Activated B cell treated with CpG ODN at 0.5 μM for 24 hours (primary cell): Measurements from ENCODE around the gene RPRD2. TPM values are rescaled to one million over a fixed set of nuclear protein-coding genes. Genes with fewer than 3 reads are reported as not detected.

Experiments used
- ATAC-seq: fragments of 200-7000 bp; cut with Tn5 transposase; one replicate; pipeline ENCODE4 v1.10.0; 2021; ENCODE audit warnings: low read depth, mild to moderate bottlenecking, moderate library complexity
- CTCF ChIA-PET: fragments of 350-600 bp; sonication (Branson Sonifier 250); formaldehyde crosslinking; loops from one replicate; lab custom pipeline; 2021; ENCODE audit warnings: antibody characterized with exemption; lab: Charles Lee
- POLR2A ChIA-PET: fragments of 350-600 bp; sonication (Branson Sonifier 250); formaldehyde crosslinking; loops from one replicate; lab custom pipeline; 2021; ENCODE audit warnings: antibody characterized with exemption; lab: Charles Lee
- DNase-seq: peaks from one replicate; pipeline ENCODE4 v3.0.0; 2022
- H3K27ac Mint-ChIP-seq: one replicate; pipeline ENCODE4 v1.8.0; 2020; ENCODE audit warnings: mixed read lengths
- H3K27me3 Mint-ChIP-seq: one replicate; pipeline ENCODE4 v1.8.0; 2021; ENCODE audit warnings: mixed read lengths
- H3K36me3 Mint-ChIP-seq: one replicate; pipeline ENCODE4 v1.8.0; 2021; ENCODE audit warnings: low read depth, mixed read lengths
- H3K4me1 Mint-ChIP-seq: one replicate; pipeline ENCODE4 v1.8.0; 2021; ENCODE audit warnings: mixed read lengths
- H3K4me3 Mint-ChIP-seq: one replicate; pipeline ENCODE4 v1.8.0; 2020; ENCODE audit warnings: mild to moderate bottlenecking, mixed read lengths
- H3K9me3 Mint-ChIP-seq: one replicate; pipeline ENCODE4 v1.8.0; 2020; ENCODE audit warnings: mixed read lengths
- CTCF ChIP-seq: fragments of 200-600 bp; IDR thresholded peaks from one replicate; pipeline ENCODE4 v1.8.0; 2022; ENCODE audit warnings: antibody characterized with exemption, mild to moderate bottlenecking
- intact Hi-C: fragments of 100-400 bp; cut with micrococcal nuclease; formaldehyde crosslinking; loops from one replicate; pipeline ENCODE4 v1.15.1; 2024
- total RNA-seq: library from RNA; stranded (reverse); gene quantifications from 2 replicates; pipeline ENCODE4 v1.2.3, GENCODE V29; 2022

Gene RPRD2
- total RNA-seq, 1 donor from 2014 or later = 28.6 TPM

GRCh38 chr1:150408800-150409199 is 44.9 kb downstream of the RPRD2 start:
- Mint-ChIP-seq H3K4me1 (peaks cover 46% of the 10 kb centered on the region), H3K4me3 (no peak overlapping the region), H3K27me3 (no peaks in the 10 kb centered on the region), H3K9me3 (no peaks in the 10 kb centered on the region), H3K27ac (no peak overlapping the region), H3K36me3 (peaks cover 10% of the 10 kb centered on the region)
- TF ChIP-seq CTCF = no peak
- ChIA-PET CTCF (no interaction called here), POLR2A (interaction anchor here (0.5 to 1.1 kb wide), 2 partner anchors 20 to 45 kb away, joined by 4 to 5 read pairs; partner anchors contain the start of gene RPRD2)
- intact Hi-C loops = loop anchor here (5.0 kb wide), 1 partner anchor 36 kb away; no protein-coding TSS in a partner anchor
- DNase-seq (no peak), ATAC-seq (no peak)

- TF ChIP-seq CTCF = no peak
- ChIA-PET POLR2A (interaction anchor here (0.7 to 1.1 kb wide), 2 partner anchors 14 to 46 kb away, joined by 3 to 5 read pairs; partner anchors contain the start of gene RPRD2), CTCF (no interaction called here)
- peak overlapping the region; percentile 30 for H3K27ac Mint-ChIP-seq
- ATAC-seq (no peak), DNase-seq (no peak)
- peaks cover 13% of the 10 kb centered on the region for H3K36me3 Mint-ChIP-seq
- H3K9me3 Mint-ChIP-seq = no peaks in the 10 kb centered on the region
- intact Hi-C loops = loop anchor here (5.0 kb wide), 1 partner anchor 37 kb away; no protein-coding TSS in a partner anchor
- H3K27me3 Mint-ChIP-seq = no peaks in the 10 kb centered on the region
- H3K4me3 Mint-ChIP-seq = no peak overlapping the region
- H3K4me1 Mint-ChIP-seq = peaks cover 43% of the 10 kb centered on the region
Observed at GRCh38 chr1:150409504-150410362, 45.8 kb downstream of the RPRD2 start.

GRCh38 chr1:150410582-150411101 is 46.7 kb downstream of the RPRD2 start:
- no peak for TF ChIP-seq CTCF
- DNase-seq (no peak), ATAC-seq (no peak)
- Mint-ChIP-seq H3K4me1 (peaks cover 37% of the 10 kb centered on the region), H3K27me3 (no peaks in the 10 kb centered on the region), H3K9me3 (no peaks in the 10 kb centered on the region), H3K4me3 (no peak overlapping the region), H3K36me3 (peaks cover 13% of the 10 kb centered on the region), H3K27ac (no peak overlapping the region)
- intact Hi-C loops = no loop called here
- ChIA-PET CTCF (no interaction called here), POLR2A (interaction anchor here (0.6 kb wide), 1 partner anchor 106 kb away, joined by 13 read pairs; no protein-coding TSS in a partner anchor)

GRCh38 chr1:150414592-150414991 is 50.6 kb downstream of the RPRD2 start:
- intact Hi-C loops = no loop called here
- TF ChIP-seq CTCF = no peak
- Mint-ChIP-seq H3K9me3 (no peaks in the 10 kb centered on the region), H3K4me3 (no peak overlapping the region), H3K27ac (no peak overlapping the region), H3K4me1 (peaks cover 21% of the 10 kb centered on the region), H3K27me3 (no peaks in the 10 kb centered on the region), H3K36me3 (peaks cover 33% of the 10 kb centered on the region)
- CTCF ChIA-PET = no interaction called here
- ATAC-seq (no peak), DNase-seq (no peak)
- POLR2A ChIA-PET = no interaction called here

- Mint-ChIP-seq H3K4me3 (no peak overlapping the region), H3K4me1 (peaks cover 11% of the 10 kb centered on the region), H3K9me3 (no peaks in the 10 kb centered on the region), H3K27me3 (no peaks in the 10 kb centered on the region), H3K36me3 (peaks cover 37% of the 10 kb centered on the region), H3K27ac (no peak overlapping the region)
- intact Hi-C loops = no loop called here
- ChIA-PET CTCF (no interaction called here), POLR2A (no interaction called here)
- ATAC-seq (no peak), DNase-seq (no peak)
- no peak for TF ChIP-seq CTCF
Observed at GRCh38 chr1:150415800-150416199, 51.9 kb downstream of the RPRD2 start.
